H1 (cell line): Measurements from ENCODE around the gene SLFN12L. TPM values are rescaled to one million over a fixed set of nuclear protein-coding genes. Genes with fewer than 3 reads are reported as not detected.

Experiments used
- CTCF ChIA-PET: fragments of 300-600 bp; sonication (Branson Sonifier 250); formaldehyde crosslinking; loops from one replicate; lab custom pipeline; 2021; ENCODE audit not compliant: partially characterized antibody; lab: Charles Lee
- POLR2A ChIA-PET: fragments of 300-600 bp; sonication (Branson Sonifier 250); formaldehyde crosslinking; loops from one replicate; lab custom pipeline; 2021; ENCODE audit warnings: inconsistent platforms; ENCODE audit not compliant: partially characterized antibody; lab: Charles Lee
- DNase-seq, 2 experiments: peaks; one replicate each; pipeline versions ENCODE4 v3.0.0 to v3.0.0-alpha.2; 2010 to 2022; ENCODE audit warnings: low spot score in 2 of 2, low read depth in 1 of 2, mixed read lengths in 1 of 2
- FAIRE-seq: peaks from 2 replicates; lab custom pipeline; 2011; peaks lifted over from hg19 to GRCh38; lab: Jason Lieb, UNC
- H2AFZ ChIP-seq: 2 replicates; pipeline ENCODE4 v1.8.1; 2012; ENCODE audit warnings: low read length, inconsistent platforms
- H2AK5ac ChIP-seq: 2 replicates; pipeline ENCODE4 v1.6.1; 2013; ENCODE audit warnings: low read depth, low read length
- H2BK120ac ChIP-seq: replicated peaks from 2 replicates; pipeline ENCODE3; 2013; ENCODE audit warnings: low read depth, low read length, inconsistent platforms
- H2BK12ac ChIP-seq: 2 replicates; pipeline ENCODE4 v1.6.1; 2013; ENCODE audit warnings: low read depth, low read length
- H2BK15ac ChIP-seq: 2 replicates; pipeline ENCODE4 v1.6.1; 2013; ENCODE audit warnings: low read length
- H2BK20ac ChIP-seq: 2 replicates; pipeline ENCODE4 v1.6.1; 2013; ENCODE audit warnings: low read length
- H2BK5ac ChIP-seq: 2 replicates; pipeline ENCODE4 v1.6.1; 2013; ENCODE audit warnings: low read depth, low read length
- H3K14ac ChIP-seq: 2 replicates; pipeline ENCODE4 v1.6.1; 2013; ENCODE audit warnings: inconsistent platforms; ENCODE audit not compliant: insufficient read length
- H3K18ac ChIP-seq: 2 replicates; pipeline ENCODE4 v1.6.1; 2013; ENCODE audit warnings: low read length; ENCODE audit errors: extremely low read depth
- H3K23ac ChIP-seq: 2 replicates; pipeline ENCODE4 v1.6.1; 2013; ENCODE audit warnings: inconsistent platforms; ENCODE audit not compliant: insufficient read length
- H3K23me2 ChIP-seq: 2 replicates; pipeline ENCODE4 v1.6.1; 2013; ENCODE audit warnings: low read depth, low read length
- H3K27ac ChIP-seq: 2 replicates; pipeline ENCODE4 v1.6.1; 2011; ENCODE audit warnings: low read depth, low read length, inconsistent platforms
- H3K27me3 ChIP-seq, 4 experiments: replicated peaks in 1 of 4; 1 replicate in 1 of 4; 2 replicates in 3 of 4; pipeline versions ENCODE4 v1.6.1 to v1.8.1; 2011 to 2013; ENCODE audit warnings: low read length in 3 of 4, mild to moderate bottlenecking in 3 of 4, inconsistent platforms in 2 of 4, mixed read lengths in 2 of 4, moderate library complexity in 1 of 4; ENCODE audit not compliant: control insufficient read depth in 3 of 4, insufficient read depth in 3 of 4; ENCODE audit errors: extremely low read depth in 1 of 4
- H3K36me3 ChIP-seq, 4 experiments: 2 replicates each; pipeline versions ENCODE4 v1.6.1 to v1.8.1; 2011 to 2013; ENCODE audit warnings: mild to moderate bottlenecking in 4 of 4, low read length in 3 of 4, moderate library complexity in 2 of 4, control low read depth in 1 of 4, inconsistent platforms in 1 of 4; ENCODE audit not compliant: insufficient read depth in 4 of 4, control insufficient read depth in 2 of 4
- H3K4ac ChIP-seq: replicated peaks from 2 replicates; pipeline ENCODE3; 2013; ENCODE audit warnings: low read length, low read depth, mixed read lengths, inconsistent platforms; ENCODE audit not compliant: insufficient read length
- H3K4me1 ChIP-seq, 4 experiments: replicated peaks in 1 of 4; 1 replicate in 1 of 4; 2 replicates in 3 of 4; pipeline versions ENCODE4 v1.6.1 to v1.8.1; 2011 to 2013; ENCODE audit warnings: low read length in 3 of 4, inconsistent platforms in 2 of 4, mixed read lengths in 1 of 4; ENCODE audit not compliant: insufficient read depth in 4 of 4, control insufficient read depth in 3 of 4
- H3K4me2 ChIP-seq, 2 experiments: 2 replicates each; pipeline versions ENCODE4 v1.6.1 to v1.8.1; 2011 to 2013; ENCODE audit warnings: low read depth in 2 of 2, low read length in 2 of 2, control low read depth in 1 of 2, inconsistent platforms in 1 of 2, mild to moderate bottlenecking in 1 of 2; ENCODE audit not compliant: insufficient read depth in 1 of 2
- H3K4me3 ChIP-seq, 4 experiments: fragments of 200-600, 300-600 bp in 1 of 4; sonication (generic), shearing (Covaris generic), sonication (Bioruptor Twin) in 1 of 4; 2 replicates each; pipeline versions ENCODE4 v1.5.1 to v1.8.1; 2011 to 2016; ENCODE audit warnings: low read length in 4 of 4, low read depth in 3 of 4, control low read depth in 2 of 4, inconsistent platforms in 2 of 4, mild to moderate bottlenecking in 2 of 4, mixed read lengths in 1 of 4, moderate library complexity in 1 of 4; ENCODE audit not compliant: insufficient read depth in 2 of 4; ENCODE audit errors: extremely low read depth in 1 of 4
- H3K56ac ChIP-seq: replicated peaks from 2 replicates; pipeline ENCODE3; 2013; ENCODE audit warnings: low read depth, mild to moderate bottlenecking, mixed read lengths, low read length, inconsistent platforms; ENCODE audit not compliant: insufficient read length
- H3K79me1 ChIP-seq: 2 replicates; pipeline ENCODE4 v1.6.1; 2013; ENCODE audit warnings: low read depth, low read length, control low read depth
- H3K79me2 ChIP-seq, 2 experiments: 2 replicates each; pipeline versions ENCODE4 v1.6.1 to v1.8.1; 2012 to 2013; ENCODE audit warnings: low read length in 2 of 2, mild to moderate bottlenecking in 2 of 2, inconsistent platforms in 1 of 2; ENCODE audit not compliant: insufficient read depth in 2 of 2, control insufficient read depth in 1 of 2
- H3K9ac ChIP-seq, 4 experiments: replicated peaks in 1 of 4; 1 replicate in 1 of 4; 2 replicates in 3 of 4; pipeline versions ENCODE4 v1.6.1 to v1.8.1; 2011 to 2013; ENCODE audit warnings: low read depth in 3 of 4, low read length in 3 of 4, control low read depth in 2 of 4, mild to moderate bottlenecking in 2 of 4, moderate library complexity in 2 of 4, inconsistent platforms in 1 of 4; ENCODE audit errors: extremely low read depth in 1 of 4
- H3K9me3 ChIP-seq, 2 experiments: 2 replicates each; pipeline versions ENCODE4 v1.6.1 to v1.8.1; 2012 to 2013; ENCODE audit warnings: mild to moderate bottlenecking in 2 of 2, moderate library complexity in 2 of 2, control low read depth in 1 of 2, inconsistent platforms in 1 of 2, low read depth in 1 of 2, low read length in 1 of 2, mixed read lengths in 1 of 2; ENCODE audit not compliant: insufficient read depth in 2 of 2
- H4K20me1 ChIP-seq, 2 experiments: replicated peaks in 1 of 2; 2 replicates each; pipeline versions ENCODE3 to v1.8.1; 2011 to 2013; ENCODE audit warnings: inconsistent platforms in 2 of 2, low read length in 2 of 2, mild to moderate bottlenecking in 1 of 2; ENCODE audit not compliant: insufficient read depth in 2 of 2, control insufficient read depth in 1 of 2
- H4K5ac ChIP-seq: 2 replicates; pipeline ENCODE4 v1.6.1; 2013; ENCODE audit warnings: low read length, low read depth, mixed read lengths, inconsistent platforms; ENCODE audit not compliant: insufficient read length
- H4K8ac ChIP-seq: 2 replicates; pipeline ENCODE4 v1.8.0; 2013; ENCODE audit warnings: mild to moderate bottlenecking, moderate library complexity, low read length, inconsistent platforms; ENCODE audit not compliant: insufficient read depth; ENCODE audit errors: extremely low read depth
- H4K91ac ChIP-seq: replicated peaks from 2 replicates; pipeline ENCODE3; 2013; ENCODE audit warnings: low read length, mixed read lengths, inconsistent platforms; ENCODE audit not compliant: insufficient read length
- CBX8 ChIP-seq: fragments of 300-800, 300-1000 bp; sonication (generic); IDR thresholded peaks from 2 replicates; pipeline ENCODE4 v1.7.1; 2016; ENCODE audit warnings: low read depth, low read length, borderline replicate concordance
- EZH2 ChIP-seq: fragments of 200-600 bp; sonication (generic); IDR thresholded peaks from 2 replicates; pipeline ENCODE4 v1.7.1; 2012; ENCODE audit warnings: low read depth, mild to moderate bottlenecking, moderate library complexity, low read length, inconsistent platforms; ENCODE audit not compliant: severe bottlenecking
- GABPA ChIP-seq: IDR thresholded peaks from 2 replicates; pipeline ENCODE4 v1.6.1; 2011; ENCODE audit warnings: mild to moderate bottlenecking, low read length, moderate library complexity, borderline replicate concordance; ENCODE audit not compliant: insufficient read depth
- SUZ12 ChIP-seq: fragments of 200-600 bp; sonication (generic); IDR thresholded peaks from 2 replicates; pipeline ENCODE4 v1.6.1; 2012; ENCODE audit warnings: mild to moderate bottlenecking, inconsistent platforms, low read length, moderate library complexity, mixed read lengths
- WGBS, 2 experiments: shearing (Covaris generic) in 1 of 2; methylation state at CpG; one replicate each; pipeline versions ENCODE4 v1.1.6 to v1.1.7; 2013 to 2015; ENCODE audit warnings: low lambda C conversion rate in 2 of 2, mixed read lengths in 2 of 2, inconsistent platforms in 1 of 2, low coverage in 1 of 2, missing lambda C conversion rate in 1 of 2; ENCODE audit not compliant: insufficient replicate concordance in 2 of 2, insufficient coverage in 1 of 2, insufficient read length in 1 of 2; ENCODE audit errors: extremely low coverage in 1 of 2, missing lambda C conversion rate in 1 of 2; 5-methylcytosine and 5-hydroxymethylcytosine counted together
- polyA plus RNA-seq, 7 experiments: library from polyadenylated mRNA; depleted of rRNA in 3 of 7; stranded (reverse) in 5 of 7; unstranded in 2 of 7; fragments of >200 nt in 5 of 7; fragments of 200-250 nt in 2 of 7; gene quantifications; 1 replicate in 5 of 7; 2 replicates in 1 of 7; 4 replicates in 1 of 7; pipeline versions ENCODE4 v1.2.1 to v1.2.3, GENCODE V29; 2011 to 2013; ENCODE audit warnings: missing spikeins in 2 of 7, mixed read lengths in 2 of 7
- total RNA-seq: library from RNA; stranded (reverse); fragmentation: NEBNext Ultra II Directional; extraction: Animal tissue kit (Norgen Biotek cat#: 25700); gene quantifications from 2 replicates; pipeline ENCODE4 v1.2.1, GENCODE V29; 2021

SLFN12L gene
- total and polyA plus RNA-seq, 2 of the 8 experiments (the other 6 are each of a cell fraction or from before 2014, with no cell fraction given): not detected

DNA sequence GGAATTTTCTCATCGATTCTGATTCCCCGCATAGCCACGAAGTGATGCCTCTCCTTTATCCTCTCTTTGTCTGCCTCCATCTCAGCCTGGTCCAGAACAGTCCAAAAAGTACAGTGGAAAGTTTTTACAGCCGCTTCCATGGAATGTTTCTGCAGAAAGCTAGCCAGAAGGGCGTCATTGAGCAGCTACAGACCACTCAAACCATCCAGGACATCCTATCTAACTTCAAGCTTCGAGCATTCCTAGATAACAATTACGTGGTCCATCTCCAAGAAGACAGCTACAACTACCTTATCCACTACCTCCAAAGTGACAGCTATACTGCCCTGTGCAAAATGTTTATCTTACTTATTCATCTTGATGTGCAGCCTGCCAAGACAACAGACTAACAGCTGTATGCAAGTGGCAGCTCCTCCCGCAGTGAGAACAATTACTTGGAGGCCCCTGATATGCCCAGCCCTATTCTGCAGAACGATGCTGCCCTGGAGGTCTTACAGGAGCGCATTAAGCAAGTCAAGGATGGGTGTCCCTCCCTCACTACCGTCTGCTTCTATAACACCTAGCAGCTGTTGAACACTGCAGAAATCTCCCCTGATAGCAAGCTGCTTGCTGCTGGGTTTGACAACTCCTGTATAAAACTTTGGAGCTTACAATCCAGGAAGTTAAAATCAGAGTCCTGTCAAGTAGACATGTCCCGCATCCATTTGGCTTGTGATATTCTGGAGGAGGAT is 38.9 kb downstream of the SLFN12L start:
- no peak overlapping the region for H2BK20ac ChIP-seq
- DNase-seq (no peak), FAIRE-seq (no peak)
- H3K79me2 ChIP-seq: no peaks in the 10 kb centered on the region
- H3K56ac ChIP-seq: no peak overlapping the region
- H3K27me3 ChIP-seq: peaks cover 49 to 77% (median 70%) of the 10 kb centered on the region in 4 experiments
- peaks cover 4 to 18% of the 10 kb centered on the region in 2 experiments for H4K20me1 ChIP-seq
- H3K14ac ChIP-seq: no peak overlapping the region
- peak; percentile 42; the same call in 1 of the 2 replicates for TF ChIP-seq CBX8
- TF ChIP-seq EZH2: peak; percentile 88
- peak; percentile 91; the same call in 1 of the 2 replicates for TF ChIP-seq SUZ12
- no peak for TF ChIP-seq GABPA
- ChIA-PET POLR2A (no interaction called here), CTCF (interaction anchor here (0.6 to 1.2 kb wide), 7 partner anchors 11 to 65 kb away, joined by 3 to 5 read pairs (median 3); no protein-coding TSS in a partner anchor)
- no peak overlapping the region for H3K27ac ChIP-seq
- no peak overlapping the region for H2AFZ ChIP-seq
- H3K4me1 ChIP-seq: peaks cover 3 to 9% (median 5%) of the 10 kb centered on the region in 4 experiments
- H4K91ac ChIP-seq: no peak overlapping the region
- no peak overlapping the region for H2BK12ac ChIP-seq
- 17% methylated on average over 12 of the region's 12 CpGs; no CpG with 5 or more reads in 1 of the 2 experiments for WGBS, 2 experiments
- H3K79me1 ChIP-seq: no peaks in the 10 kb centered on the region
- H2BK15ac ChIP-seq: no peak overlapping the region
- H3K4me3 ChIP-seq: peak overlapping the region in 1 of 4 experiments; percentile 42; a peak in 4 of 8 replicates
- H3K23me2 ChIP-seq: peaks cover 4% of the 10 kb centered on the region; the same call in 1 of the 2 replicates
- no peaks in the 10 kb centered on the region for H3K36me3 ChIP-seq
- no peak overlapping the region for H2BK120ac ChIP-seq
- H3K9ac ChIP-seq: no peak overlapping the region
- no peak overlapping the region for H3K18ac ChIP-seq
- 0 out of 4 replicates have a peak, but pooled peaks cover 0 to 3% of the 10 kb centered on the region in 2 experiments for H3K9me3 ChIP-seq
- no peak overlapping the region for H4K8ac ChIP-seq
- H3K4ac ChIP-seq: no peak overlapping the region
- no peak overlapping the region for H3K23ac ChIP-seq
- no peak overlapping the region for H2BK5ac ChIP-seq
- peak overlapping the region; percentile 64 to 74 for H3K4me2 ChIP-seq
- no peak overlapping the region for H4K5ac ChIP-seq
- no peak overlapping the region for H2AK5ac ChIP-seq
